Right renal cortex interstitium (tissue), 3 donors: ENCODE data around the gene PCED1B. TPM values are rescaled to one million over a fixed set of nuclear protein-coding genes. Genes with fewer than 3 reads are reported as not detected.

Source experiments
- DNase-seq, 3 donors: peaks; one replicate each; pipeline ENCODE4 v3.0.0-alpha.2; 2013; ENCODE audit warnings: low read depth in 3 of 3, low spot score in 2 of 3
- polyA plus RNA-seq, 3 donors: library from polyadenylated mRNA; unstranded; fragments of 120-200 nt; gene quantifications; one replicate each; pipeline ENCODE4 v1.2.1, GENCODE V29; 2013; ENCODE audit not compliant: insufficient read length in 3 of 3

Gene PCED1B
- polyA plus RNA-seq, 3 donors: 3.4 to 3.8 (median 3.7) TPM

GRCh38 chr12:47067176-47067575 is 12.2 kb upstream of the PCED1B start:
- no peak for DNase-seq

GRCh38 chr12:47067771-47068431 is 11.5 kb upstream of the PCED1B start:
- DNase-seq: no peak

- DNase-seq: no peak
Measured at GRCh38 chr12:47068539-47068938, 10.9 kb upstream of the PCED1B start.

GRCh38 chr12:47070310-47070709 is 9.1 kb upstream of the PCED1B start:
- no peak for DNase-seq

- no peak for DNase-seq
Measured at GRCh38 chr12:47071241-47071852, 8.1 kb upstream of the PCED1B start.

GRCh38 chr12:47073951-47074350 is 5.5 kb upstream of the PCED1B start:
- DNase-seq: no peak

GRCh38 chr12:47074757-47075156 is 4.7 kb upstream of the PCED1B start:
- DNase-seq: no peak

- DNase-seq: no peak
Measured at GRCh38 chr12:47075192-47076084, 4.0 kb upstream of the PCED1B start.

- DNase-seq: no peak
Measured at GRCh38 chr12:47077206-47078085, 2.0 kb upstream of the PCED1B start.

GRCh38 chr12:47078086-47078395 is 1.4 kb upstream of the PCED1B start:
- DNase-seq: no peak

GRCh38 chr12:47078733-47079467 is 521 bp upstream of the PCED1B start:
- DNase-seq: no peak

GRCh38 chr12:47079981-47080724 is 732 bp downstream of the PCED1B start:
- DNase-seq: no peak

- DNase-seq: no peak
Measured at GRCh38 chr12:47080725-47081502, 1.5 kb downstream of the PCED1B start.

GRCh38 chr12:47082283-47082682 is 2.9 kb downstream of the PCED1B start:
- no peak for DNase-seq

- no peak for DNase-seq
Measured at GRCh38 chr12:47082796-47083621, 3.6 kb downstream of the PCED1B start.

GRCh38 chr12:47084172-47084571 is 4.8 kb downstream of the PCED1B start:
- no peak for DNase-seq

- no peak for DNase-seq
Measured at GRCh38 chr12:47085815-47086252, 6.4 kb downstream of the PCED1B start.
